OCI-M2 (cell line): Measurements from ENCODE around the gene LAMP5.

Experiments
- DNase-seq: peaks from one replicate; lab custom pipeline; 2025; ENCODE audit not compliant: unreplicated experiment; lab: John Stamatoyannopoulos, UW

Gene LAMP5

GRCh38 chr20:9499126-9499899, 15.1 kb upstream of the LAMP5 start:
- DNase-seq, result no peak

DNA sequence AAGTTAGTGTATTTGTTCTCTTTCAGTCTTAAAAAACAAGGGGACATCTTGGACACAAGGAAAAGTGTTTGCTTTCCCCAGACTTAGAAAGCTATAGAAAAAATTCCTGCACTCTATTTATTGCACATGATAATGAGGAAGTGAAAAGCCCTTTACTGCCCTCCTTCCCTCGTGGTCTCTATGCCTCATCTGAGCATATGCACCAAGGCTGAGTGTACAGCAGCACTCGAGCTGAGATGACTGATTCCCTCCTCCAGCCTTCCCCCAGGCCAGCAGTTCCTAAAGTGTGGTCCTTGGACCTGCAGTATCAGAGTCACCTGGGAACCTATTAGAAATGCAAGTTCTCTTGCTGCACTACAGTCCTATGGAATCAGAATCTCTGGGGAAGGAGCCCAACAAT, 14.3 kb upstream of the LAMP5 start:
- no peak for DNase-seq

DNA sequence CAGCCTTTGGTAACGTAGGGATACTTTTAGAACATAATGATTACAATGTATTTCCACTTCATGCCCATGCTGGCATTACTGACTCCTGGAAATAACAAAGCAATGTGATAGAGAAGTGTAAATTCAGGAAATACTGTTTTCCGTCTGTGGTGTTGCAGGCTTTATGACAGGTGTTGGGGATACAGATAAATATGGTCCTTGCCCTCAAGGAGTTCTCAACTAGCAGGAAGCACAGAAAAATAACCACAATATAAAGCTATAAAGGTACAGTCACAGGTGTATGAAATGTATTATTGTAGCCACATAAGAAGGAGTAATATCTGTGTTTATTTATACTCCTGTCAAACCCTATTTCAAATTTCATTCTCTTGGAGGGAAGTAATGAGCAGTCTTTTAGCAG, 12.9 kb upstream of the LAMP5 start:
- DNase-seq, result no peak

- DNase-seq, result no peak
Measured at GRCh38 chr20:9503526-9504245, 10.7 kb upstream of the LAMP5 start.

DNA sequence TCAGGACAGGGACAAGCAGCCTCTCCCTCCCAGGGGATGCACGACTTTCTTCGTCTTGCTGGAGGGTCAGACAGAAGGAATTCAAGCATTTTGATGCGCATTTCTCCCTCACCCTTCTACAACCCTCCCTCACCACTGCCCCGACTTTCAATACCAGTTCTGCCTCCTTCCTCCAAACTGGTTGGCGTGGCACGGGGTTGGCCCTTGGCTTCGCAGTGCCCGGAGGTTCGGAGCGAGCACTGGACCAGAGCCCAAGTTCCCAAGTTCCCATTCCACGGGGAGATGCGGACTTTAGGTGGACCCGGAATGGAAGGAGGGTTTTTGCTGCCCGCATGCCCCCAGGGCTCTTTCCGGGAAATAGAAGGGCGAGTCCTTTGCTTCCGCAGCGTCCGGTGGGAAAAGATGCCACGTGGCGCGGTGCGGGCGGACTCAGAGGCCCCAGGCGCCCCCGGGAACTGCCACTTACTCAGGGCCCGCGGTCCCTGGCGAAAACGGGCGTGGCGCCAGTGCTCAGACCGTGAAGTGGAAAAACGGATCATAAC, 8.0 kb upstream of the LAMP5 start:
- DNase-seq, result no peak

DNA sequence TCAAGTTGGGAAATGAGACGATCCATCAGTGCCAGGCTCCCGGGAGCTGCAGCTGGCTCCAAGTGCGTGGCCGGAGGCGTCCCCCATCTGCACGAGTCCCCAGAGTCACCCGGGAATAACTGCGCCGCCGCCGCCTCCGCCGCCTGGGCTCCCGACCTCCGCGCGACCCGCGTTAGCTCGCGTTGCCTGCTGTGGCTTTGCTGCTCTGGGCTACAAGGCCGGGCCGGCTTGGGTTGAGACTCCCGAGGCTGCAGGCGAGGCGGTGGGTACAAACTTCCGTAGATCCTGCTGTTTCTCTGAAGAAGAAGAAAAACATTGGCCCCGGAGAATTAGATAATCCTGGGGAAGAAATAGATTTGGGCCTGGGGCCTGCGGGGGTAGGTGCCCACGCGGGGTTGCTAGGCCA, 7.4 kb upstream of the LAMP5 start:
- DNase-seq, result no peak

DNA sequence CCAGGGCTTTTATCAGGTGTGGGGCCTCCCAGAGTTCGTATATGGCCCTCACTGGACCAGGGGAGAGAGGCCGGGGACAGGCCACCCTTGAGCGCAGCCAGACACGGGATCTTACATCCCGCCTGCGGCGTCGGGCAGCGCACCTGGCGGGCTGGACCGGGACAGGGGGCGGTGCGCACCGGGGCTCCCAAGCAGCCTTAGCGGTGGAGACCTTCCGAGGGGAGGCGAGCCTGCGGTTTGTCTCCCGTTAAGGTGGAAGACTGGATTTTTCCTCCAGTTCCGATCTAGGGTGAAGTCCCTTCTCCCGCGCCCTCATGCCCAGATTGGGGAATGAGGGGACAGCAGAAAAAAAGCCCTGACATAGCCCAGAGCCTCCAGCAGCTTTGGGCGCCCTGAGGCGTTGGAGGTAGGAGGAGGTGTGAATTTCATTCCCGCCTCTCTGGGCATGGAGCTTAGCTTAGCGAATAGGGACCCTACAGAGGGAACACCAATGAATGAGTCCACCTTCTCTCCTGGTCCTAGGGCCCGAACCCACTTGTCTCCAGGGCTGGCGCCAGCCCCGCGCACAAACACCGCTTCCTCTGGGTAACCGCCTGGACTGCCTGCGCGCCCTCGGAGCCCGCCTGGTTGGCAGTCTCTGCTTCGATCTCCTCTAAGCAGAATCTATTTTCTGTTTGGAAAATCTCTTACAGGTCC, 6.7 kb upstream of the LAMP5 start:
- DNase-seq, result no peak

GRCh38 chr20:9508240-9508661, 6.1 kb upstream of the LAMP5 start:
- no peak for DNase-seq

DNA sequence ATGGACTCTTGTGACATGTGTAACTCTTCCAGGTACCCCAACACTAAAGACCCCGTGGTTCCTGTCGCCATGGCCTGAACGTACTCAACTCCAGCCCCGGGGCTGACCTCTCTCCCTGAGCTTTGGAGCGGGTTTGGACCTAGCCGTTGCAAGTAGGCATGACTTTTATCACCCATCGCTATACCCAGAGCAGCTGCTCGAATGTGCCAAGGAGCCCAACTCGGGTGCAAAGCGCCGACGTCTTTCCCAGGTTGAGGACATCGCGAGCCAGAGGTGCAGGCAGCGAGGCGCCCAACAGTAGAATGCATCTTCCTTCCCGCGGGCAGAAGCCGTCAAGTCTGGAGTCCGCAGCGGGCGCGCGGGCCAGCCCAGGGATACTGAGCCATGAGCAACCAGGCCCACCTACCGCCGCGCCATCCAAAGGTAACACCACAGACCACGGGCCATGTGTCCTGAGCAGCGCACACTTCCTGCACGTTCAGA, 5.7 kb upstream of the LAMP5 start:
- no peak for DNase-seq

- no peak for DNase-seq
Measured at GRCh38 chr20:9509246-9509645, 5.1 kb upstream of the LAMP5 start.

DNA sequence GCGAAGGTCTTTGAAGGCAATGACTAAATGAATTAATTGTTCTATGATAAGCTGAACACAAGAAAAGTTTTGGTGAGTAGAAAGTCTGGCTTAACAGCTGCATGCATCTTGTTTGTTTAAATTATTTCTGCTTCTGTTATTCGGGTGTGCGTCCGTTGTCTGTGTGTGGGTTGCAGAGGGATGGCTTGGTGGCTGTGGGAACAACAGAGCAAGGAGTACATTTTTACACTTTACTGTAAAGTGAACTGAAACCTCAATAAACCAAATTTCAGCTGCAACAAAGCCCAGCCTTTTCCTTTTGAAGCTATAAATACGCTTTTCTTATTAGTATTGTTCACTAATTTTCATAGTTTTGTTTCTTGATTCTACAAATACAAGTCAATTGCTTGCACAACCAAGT, 3.5 kb upstream of the LAMP5 start:
- no peak for DNase-seq

DNA sequence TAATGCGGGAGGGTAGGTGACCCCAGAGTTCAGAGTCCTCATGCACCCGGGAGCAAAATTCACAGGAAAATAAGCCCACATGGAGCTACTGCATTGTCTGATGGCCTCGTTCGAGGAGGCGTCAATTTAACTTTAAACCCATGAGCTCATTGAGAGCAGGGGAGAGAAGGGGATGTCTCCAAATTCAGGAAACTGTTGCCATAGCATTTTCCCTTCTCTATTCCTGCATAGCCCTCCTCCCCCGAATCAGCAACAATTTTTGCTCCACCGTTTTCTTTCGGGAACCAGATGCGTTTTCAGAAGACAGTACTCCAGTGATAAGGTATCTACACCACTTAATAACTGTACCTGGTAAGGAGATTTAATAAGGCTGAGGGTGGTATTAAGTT, 324 bp upstream of the LAMP5 start:
- no peak for DNase-seq

- DNase-seq, result no peak
Measured at GRCh38 chr20:9515214-9515585, 810 bp downstream of the LAMP5 start.

DNA sequence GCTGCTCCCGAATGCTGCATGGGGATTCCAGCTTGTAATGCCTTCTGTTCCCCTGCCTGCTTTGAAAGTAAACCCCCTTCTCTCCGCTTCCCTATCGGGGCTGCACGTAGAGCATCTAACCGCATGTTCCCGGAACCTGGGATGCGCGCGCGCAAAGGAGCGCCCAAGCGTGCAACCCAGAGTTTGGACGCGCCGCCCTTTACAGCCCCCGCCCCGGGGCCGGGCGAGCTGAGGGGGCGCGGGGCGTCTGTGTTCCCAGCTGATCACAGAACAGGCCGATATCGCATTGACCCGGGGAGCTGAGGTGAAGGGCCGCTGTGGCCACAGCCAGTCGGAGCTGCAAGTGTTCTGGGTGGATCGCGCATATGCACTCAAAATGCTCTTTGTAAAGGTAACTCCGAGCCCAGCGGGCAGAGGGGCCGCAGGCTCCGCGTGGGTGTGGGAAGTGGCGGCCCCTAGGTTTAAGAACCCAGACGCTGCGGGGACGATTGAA, 1.4 kb downstream of the LAMP5 start:
- no peak for DNase-seq

DNA sequence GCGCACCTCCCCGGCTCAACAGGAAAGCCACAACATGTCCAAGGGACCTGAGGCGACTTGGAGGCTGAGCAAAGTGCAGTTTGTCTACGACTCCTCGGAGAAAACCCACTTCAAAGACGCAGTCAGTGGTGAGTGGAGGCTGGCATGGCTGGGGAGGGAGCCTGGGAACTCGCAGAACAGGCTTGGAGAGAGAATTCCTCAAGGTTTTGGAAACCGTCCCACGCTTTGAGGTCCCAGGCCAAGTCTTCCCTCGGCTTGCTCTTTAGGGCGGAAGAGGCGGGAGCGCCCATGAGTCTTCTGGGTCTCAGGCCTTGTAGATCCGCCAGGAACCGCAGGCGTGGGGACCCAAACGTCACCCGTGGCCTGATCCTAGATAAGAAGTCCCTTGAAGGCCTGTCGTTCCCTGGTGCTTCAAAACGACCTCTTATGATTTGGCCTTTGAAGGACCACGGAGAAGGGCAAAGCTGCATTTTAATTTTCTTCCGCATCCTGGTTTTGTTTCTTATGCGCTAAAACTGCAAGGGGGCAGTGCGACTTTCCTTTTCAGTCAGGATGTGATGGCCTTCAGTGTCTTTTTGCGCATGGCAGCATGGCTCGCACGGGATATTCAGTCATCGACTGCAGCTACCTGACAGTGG, 2.0 kb downstream of the LAMP5 start:
- no peak for DNase-seq

DNA sequence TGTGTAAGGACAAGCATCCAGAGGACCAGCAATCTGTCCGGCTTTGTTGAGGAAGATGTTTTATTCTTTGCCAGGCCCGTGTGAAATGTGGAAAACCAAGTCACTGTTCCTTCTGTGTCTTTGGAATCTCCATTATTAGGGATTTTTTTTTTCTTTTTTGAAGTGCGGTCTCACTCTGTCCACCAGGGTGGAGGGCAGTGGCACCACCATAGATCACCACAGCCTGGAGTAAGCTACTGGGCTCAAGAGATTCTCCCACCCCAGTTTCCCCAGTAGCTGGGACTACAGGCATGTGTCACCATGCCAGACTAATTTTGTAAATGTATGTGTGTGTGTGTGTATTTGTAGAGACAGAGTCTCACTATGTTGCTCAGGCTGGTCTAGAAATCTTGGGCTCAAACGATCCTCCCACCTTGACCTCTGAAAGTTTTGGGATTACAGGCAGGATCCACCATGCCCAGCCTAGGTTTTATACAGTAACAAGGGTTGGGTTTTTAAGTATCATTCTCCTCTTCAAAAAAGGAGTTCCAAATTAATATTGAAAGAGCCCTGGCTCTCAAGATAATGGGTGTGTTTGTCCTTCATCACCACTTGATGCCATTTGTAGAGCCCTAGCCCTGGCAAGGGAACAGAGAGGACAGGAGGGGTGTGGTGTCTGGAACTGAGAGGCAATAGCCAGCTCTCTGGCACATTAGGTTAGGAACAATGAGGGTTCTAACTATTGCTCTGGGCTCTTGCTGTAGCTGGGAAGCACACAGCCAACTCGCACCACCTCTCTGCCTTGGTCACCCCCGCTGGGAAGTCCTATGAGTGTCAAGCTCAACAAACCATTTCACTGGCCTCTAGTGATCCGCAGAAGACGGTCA, 3.1 kb downstream of the LAMP5 start:
- DNase-seq, result no peak

- DNase-seq, result no peak
Measured at GRCh38 chr20:9518576-9519175, 4.3 kb downstream of the LAMP5 start.

- no peak for DNase-seq
Measured at GRCh38 chr20:9520086-9520485, 5.7 kb downstream of the LAMP5 start.

- DNase-seq, result no peak
Measured at GRCh38 chr20:9523636-9524035, 9.2 kb downstream of the LAMP5 start.

GRCh38 chr20:9531581-9531980, 17.2 kb downstream of the LAMP5 start:
- no peak for DNase-seq
